IPS-11a (cell line): ENCODE measurements around the gene OSBPL10.

Source experiments
- H3K4me3 ChIP-seq: one replicate; pipeline ENCODE4 v1.5.1; 2013; ENCODE audit warnings: low read depth, low read length, control low read depth

The OSBPL10 gene

GRCh38 chr3:31754575-31755278, 226.3 kb downstream of the OSBPL10 start:
- no peak overlapping the region for H3K4me3 ChIP-seq

- no peak overlapping the region for H3K4me3 ChIP-seq
These were observed 228.0 kb downstream of the OSBPL10 start for GRCh38 chr3:31753050-31753425.

GRCh38 chr3:31752305-31753049, 228.6 kb downstream of the OSBPL10 start:
- no peak overlapping the region for H3K4me3 ChIP-seq

- H3K4me3 ChIP-seq = no peak overlapping the region
These were observed 230.7 kb downstream of the OSBPL10 start for GRCh38 chr3:31750341-31750740.

- H3K4me3 ChIP-seq = no peak overlapping the region
These were observed 232.1 kb downstream of the OSBPL10 start for GRCh38 chr3:31748933-31749295.

- H3K4me3 ChIP-seq = no peak overlapping the region
These were observed 232.7 kb downstream of the OSBPL10 start for GRCh38 chr3:31748281-31748932.

GRCh38 chr3:31747785-31748184, 233.3 kb downstream of the OSBPL10 start:
- H3K4me3 ChIP-seq = no peak overlapping the region

- H3K4me3 ChIP-seq = no peak overlapping the region
These were observed 236.1 kb downstream of the OSBPL10 start for GRCh38 chr3:31744913-31745312.

GRCh38 chr3:31743331-31744089, 237.6 kb downstream of the OSBPL10 start:
- H3K4me3 ChIP-seq = no peak overlapping the region

GRCh38 chr3:31740397-31740796, 240.7 kb downstream of the OSBPL10 start:
- H3K4me3 ChIP-seq = no peak overlapping the region

- no peak overlapping the region for H3K4me3 ChIP-seq
These were observed 242.7 kb downstream of the OSBPL10 start for GRCh38 chr3:31738412-31738811.

GRCh38 chr3:31735667-31736066, 245.4 kb downstream of the OSBPL10 start:
- no peak overlapping the region for H3K4me3 ChIP-seq

- no peak overlapping the region for H3K4me3 ChIP-seq
These were observed 247.8 kb downstream of the OSBPL10 start for GRCh38 chr3:31733234-31733667.

GRCh38 chr3:31732548-31732947, 248.5 kb downstream of the OSBPL10 start:
- H3K4me3 ChIP-seq = no peak overlapping the region

- H3K4me3 ChIP-seq = no peak overlapping the region
These were observed 251.5 kb downstream of the OSBPL10 start for GRCh38 chr3:31729573-31729972.

GRCh38 chr3:31729082-31729481, 252.0 kb downstream of the OSBPL10 start:
- no peak overlapping the region for H3K4me3 ChIP-seq

GRCh38 chr3:31728403-31728802, 252.7 kb downstream of the OSBPL10 start:
- no peak overlapping the region for H3K4me3 ChIP-seq

- H3K4me3 ChIP-seq = no peak overlapping the region
These were observed 255.1 kb downstream of the OSBPL10 start for GRCh38 chr3:31725976-31726375.

GRCh38 chr3:31725568-31725967, 255.5 kb downstream of the OSBPL10 start:
- H3K4me3 ChIP-seq = no peak overlapping the region

- no peak overlapping the region for H3K4me3 ChIP-seq
These were observed 256.4 kb downstream of the OSBPL10 start for GRCh38 chr3:31724651-31725050.

- H3K4me3 ChIP-seq = no peak overlapping the region
These were observed 256.9 kb downstream of the OSBPL10 start for GRCh38 chr3:31724116-31724515.
